Thyroid gland (tissue), 4 donors: ENCODE data around the gene TP73.

ENCODE experiments used
- CTCF ChIP-seq, 6 experiments: fragments of 200-600 bp in 3 of 6; fragments of 450-650 bp in 3 of 6; sonication (generic) in 3 of 6; IDR thresholded peaks; one replicate each; pipeline ENCODE4 v1.5.1; 2016 to 2019; ENCODE audit warnings: antibody characterized with exemption in 6 of 6, mild to moderate bottlenecking in 2 of 6, inconsistent platforms in 1 of 6, moderate library complexity in 1 of 6
- POLR2A ChIP-seq, 2 donors: fragments of 450-650 bp; IDR thresholded peaks; one replicate each; pipeline ENCODE4 v1.6.1; 2017; ENCODE audit warnings: antibody characterized with exemption in 2 of 2, mild to moderate bottlenecking in 2 of 2, moderate library complexity in 1 of 2

- TF ChIP-seq CTCF (IDR thresholded peaks at IDR 0.05) (no peak), POLR2A (IDR thresholded peaks at IDR 0.05) (no peak)
Observed at GRCh38 chr1:3610527-3611169, 41.7 kb upstream of the TP73 start.
